HepG2 (cell line): ENCODE measurements around the gene SLC24A2.

ENCODE experiments used
- CBX5 ChIP-seq: sonication (generic); formaldehyde crosslinking; IDR thresholded peaks from 2 replicates; pipeline ENCODE4 v1.4.0; 2020; ENCODE audit warnings: missing genetic modification reagents, borderline replicate concordance
- CEBPG ChIP-seq: IDR thresholded peaks from 2 replicates; pipeline ENCODE4 v1.6.1; 2016
- EP300 ChIP-seq, 3 experiments: sonication (generic) in 1 of 3; formaldehyde crosslinking in 1 of 3; IDR thresholded peaks; 2 replicates each; pipeline versions ENCODE4 v1.5.1 to v1.6.1; 2011 to 2020; ENCODE audit warnings: low read depth in 2 of 3, low read length in 2 of 3, borderline replicate concordance in 1 of 3, improper control_type of control experiment in 1 of 3, mild to moderate bottlenecking in 1 of 3, missing genetic modification reagents in 1 of 3, moderate library complexity in 1 of 3
- HNRNPLL ChIP-seq: fragments of 200-400 bp; formaldehyde crosslinking; IDR thresholded peaks from 2 replicates; pipeline ENCODE4 v1.6.1; 2017; ENCODE audit warnings: mild to moderate bottlenecking, low read depth, low read length; ENCODE audit not compliant: poor library complexity, severe bottlenecking
- ISL2 ChIP-seq: sonication (generic); formaldehyde crosslinking; IDR thresholded peaks from 2 replicates; pipeline ENCODE4 v1.5.0; 2020; ENCODE audit warnings: missing genetic modification reagents
- POLR2A ChIP-seq, 2 experiments: IDR thresholded peaks; 2 replicates each; pipeline ENCODE4 v1.6.1; 2011; ENCODE audit warnings: low read depth in 2 of 2, low read length in 2 of 2, mild to moderate bottlenecking in 1 of 2, moderate library complexity in 1 of 2; ENCODE audit not compliant: insufficient read depth in 1 of 2
- TAF15 ChIP-seq: fragments of 200-400 bp; formaldehyde crosslinking; IDR thresholded peaks from one replicate; pipeline ENCODE4 v1.6.1; 2018; ENCODE audit warnings: mild to moderate bottlenecking, low read depth, low read length; ENCODE audit not compliant: poor library complexity, severe bottlenecking
- ZNF577 ChIP-seq: sonication (generic); formaldehyde crosslinking; IDR thresholded peaks from 2 replicates; pipeline ENCODE4 v1.4.0; 2020; ENCODE audit warnings: mild to moderate bottlenecking, low read depth, missing genetic modification reagents, borderline replicate concordance
- ZNF790 ChIP-seq: sonication (generic); formaldehyde crosslinking; IDR thresholded peaks from 2 replicates; pipeline ENCODE4 v1.8.0; 2022; ENCODE audit warnings: missing genetic modification reagents, mild to moderate bottlenecking, borderline replicate concordance
- TF ChIP-seq, protein P1 (sequence below): sonication (generic); formaldehyde crosslinking; IDR thresholded peaks from 2 replicates; pipeline ENCODE4 v1.8.0; 2022; ENCODE audit warnings: mild to moderate bottlenecking, missing genetic modification reagents; ENCODE audit not compliant: insufficient replicate concordance
- TF ChIP-seq, protein P2 (sequence below): sonication (generic); formaldehyde crosslinking; IDR thresholded peaks from 2 replicates; pipeline ENCODE4 v1.4.0; 2020; ENCODE audit warnings: missing genetic modification reagents
- TF ChIP-seq, protein P3 (sequence below): sonication (generic); formaldehyde crosslinking; IDR thresholded peaks from 2 replicates; pipeline ENCODE4 v1.4.0; 2020; ENCODE audit warnings: missing genetic modification reagents
- TF ChIP-seq, protein P4 (sequence below): sonication (generic); formaldehyde crosslinking; IDR thresholded peaks from 2 replicates; pipeline ENCODE4 v1.5.0; 2020; ENCODE audit warnings: mild to moderate bottlenecking, missing genetic modification reagents, moderate library complexity

DNA sequence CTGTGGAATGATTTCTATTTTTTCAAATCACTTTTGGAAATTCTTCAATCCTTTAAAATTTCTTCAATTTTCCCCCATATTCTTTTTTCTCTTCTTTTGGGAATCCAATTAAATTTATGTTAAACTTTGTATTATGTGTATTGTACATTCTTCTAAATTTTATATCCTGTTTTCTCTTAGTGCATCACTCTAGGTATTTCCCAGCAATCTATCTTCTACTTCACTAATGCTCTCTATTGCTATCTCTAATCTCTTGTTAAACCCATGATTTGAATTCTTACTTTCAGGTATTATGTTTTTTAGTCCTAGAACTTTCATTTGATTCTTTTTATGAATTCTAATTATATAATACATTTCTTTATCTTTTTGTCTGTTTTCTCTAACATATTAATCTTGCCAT is 23.4 kb upstream of the SLC24A2 start:
- TF ChIP-seq TAF15 (no peak), ZNF790 (CRISPR knock-in tag) (no peak), CBX5 (CRISPR knock-in tag) (no peak), EP300 (IDR thresholded peaks at IDR 0.05; ENCODE audit: low read depth in 2 of 2, low read length in 2 of 2) (no peak), EP300 (CRISPR knock-in tag; IDR thresholded peaks at IDR 0.05; ENCODE audit: borderline replicate concordance) (no peak), HNRNPLL (no peak), ISL2 (CRISPR knock-in tag) (no peak), ZNF577 (CRISPR knock-in tag) (no peak), CEBPG (no peak), POLR2A (IDR thresholded peaks at IDR 0.05; ENCODE audit: insufficient read depth in 1 of 2, low read depth in 2 of 2, low read length in 2 of 2) (no peak)
- TF ChIP-seq, protein P1, sequence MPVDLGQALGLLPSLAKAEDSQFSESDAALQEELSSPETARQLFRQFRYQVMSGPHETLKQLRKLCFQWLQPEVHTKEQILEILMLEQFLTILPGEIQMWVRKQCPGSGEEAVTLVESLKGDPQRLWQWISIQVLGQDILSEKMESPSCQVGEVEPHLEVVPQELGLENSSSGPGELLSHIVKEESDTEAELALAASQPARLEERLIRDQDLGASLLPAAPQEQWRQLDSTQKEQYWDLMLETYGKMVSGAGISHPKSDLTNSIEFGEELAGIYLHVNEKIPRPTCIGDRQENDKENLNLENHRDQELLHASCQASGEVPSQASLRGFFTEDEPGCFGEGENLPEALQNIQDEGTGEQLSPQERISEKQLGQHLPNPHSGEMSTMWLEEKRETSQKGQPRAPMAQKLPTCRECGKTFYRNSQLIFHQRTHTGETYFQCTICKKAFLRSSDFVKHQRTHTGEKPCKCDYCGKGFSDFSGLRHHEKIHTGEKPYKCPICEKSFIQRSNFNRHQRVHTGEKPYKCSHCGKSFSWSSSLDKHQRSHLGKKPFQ (CRISPR knock-in tag), result no peak
- TF ChIP-seq, protein P2, sequence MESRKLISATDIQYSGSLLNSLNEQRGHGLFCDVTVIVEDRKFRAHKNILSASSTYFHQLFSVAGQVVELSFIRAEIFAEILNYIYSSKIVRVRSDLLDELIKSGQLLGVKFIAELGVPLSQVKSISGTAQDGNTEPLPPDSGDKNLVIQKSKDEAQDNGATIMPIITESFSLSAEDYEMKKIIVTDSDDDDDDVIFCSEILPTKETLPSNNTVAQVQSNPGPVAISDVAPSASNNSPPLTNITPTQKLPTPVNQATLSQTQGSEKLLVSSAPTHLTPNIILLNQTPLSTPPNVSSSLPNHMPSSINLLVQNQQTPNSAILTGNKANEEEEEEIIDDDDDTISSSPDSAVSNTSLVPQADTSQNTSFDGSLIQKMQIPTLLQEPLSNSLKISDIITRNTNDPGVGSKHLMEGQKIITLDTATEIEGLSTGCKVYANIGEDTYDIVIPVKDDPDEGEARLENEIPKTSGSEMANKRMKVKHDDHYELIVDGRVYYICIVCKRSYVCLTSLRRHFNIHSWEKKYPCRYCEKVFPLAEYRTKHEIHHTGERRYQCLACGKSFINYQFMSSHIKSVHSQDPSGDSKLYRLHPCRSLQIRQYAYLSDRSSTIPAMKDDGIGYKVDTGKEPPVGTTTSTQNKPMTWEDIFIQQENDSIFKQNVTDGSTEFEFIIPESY (CRISPR knock-in tag), result no peak
- TF ChIP-seq, protein P3, sequence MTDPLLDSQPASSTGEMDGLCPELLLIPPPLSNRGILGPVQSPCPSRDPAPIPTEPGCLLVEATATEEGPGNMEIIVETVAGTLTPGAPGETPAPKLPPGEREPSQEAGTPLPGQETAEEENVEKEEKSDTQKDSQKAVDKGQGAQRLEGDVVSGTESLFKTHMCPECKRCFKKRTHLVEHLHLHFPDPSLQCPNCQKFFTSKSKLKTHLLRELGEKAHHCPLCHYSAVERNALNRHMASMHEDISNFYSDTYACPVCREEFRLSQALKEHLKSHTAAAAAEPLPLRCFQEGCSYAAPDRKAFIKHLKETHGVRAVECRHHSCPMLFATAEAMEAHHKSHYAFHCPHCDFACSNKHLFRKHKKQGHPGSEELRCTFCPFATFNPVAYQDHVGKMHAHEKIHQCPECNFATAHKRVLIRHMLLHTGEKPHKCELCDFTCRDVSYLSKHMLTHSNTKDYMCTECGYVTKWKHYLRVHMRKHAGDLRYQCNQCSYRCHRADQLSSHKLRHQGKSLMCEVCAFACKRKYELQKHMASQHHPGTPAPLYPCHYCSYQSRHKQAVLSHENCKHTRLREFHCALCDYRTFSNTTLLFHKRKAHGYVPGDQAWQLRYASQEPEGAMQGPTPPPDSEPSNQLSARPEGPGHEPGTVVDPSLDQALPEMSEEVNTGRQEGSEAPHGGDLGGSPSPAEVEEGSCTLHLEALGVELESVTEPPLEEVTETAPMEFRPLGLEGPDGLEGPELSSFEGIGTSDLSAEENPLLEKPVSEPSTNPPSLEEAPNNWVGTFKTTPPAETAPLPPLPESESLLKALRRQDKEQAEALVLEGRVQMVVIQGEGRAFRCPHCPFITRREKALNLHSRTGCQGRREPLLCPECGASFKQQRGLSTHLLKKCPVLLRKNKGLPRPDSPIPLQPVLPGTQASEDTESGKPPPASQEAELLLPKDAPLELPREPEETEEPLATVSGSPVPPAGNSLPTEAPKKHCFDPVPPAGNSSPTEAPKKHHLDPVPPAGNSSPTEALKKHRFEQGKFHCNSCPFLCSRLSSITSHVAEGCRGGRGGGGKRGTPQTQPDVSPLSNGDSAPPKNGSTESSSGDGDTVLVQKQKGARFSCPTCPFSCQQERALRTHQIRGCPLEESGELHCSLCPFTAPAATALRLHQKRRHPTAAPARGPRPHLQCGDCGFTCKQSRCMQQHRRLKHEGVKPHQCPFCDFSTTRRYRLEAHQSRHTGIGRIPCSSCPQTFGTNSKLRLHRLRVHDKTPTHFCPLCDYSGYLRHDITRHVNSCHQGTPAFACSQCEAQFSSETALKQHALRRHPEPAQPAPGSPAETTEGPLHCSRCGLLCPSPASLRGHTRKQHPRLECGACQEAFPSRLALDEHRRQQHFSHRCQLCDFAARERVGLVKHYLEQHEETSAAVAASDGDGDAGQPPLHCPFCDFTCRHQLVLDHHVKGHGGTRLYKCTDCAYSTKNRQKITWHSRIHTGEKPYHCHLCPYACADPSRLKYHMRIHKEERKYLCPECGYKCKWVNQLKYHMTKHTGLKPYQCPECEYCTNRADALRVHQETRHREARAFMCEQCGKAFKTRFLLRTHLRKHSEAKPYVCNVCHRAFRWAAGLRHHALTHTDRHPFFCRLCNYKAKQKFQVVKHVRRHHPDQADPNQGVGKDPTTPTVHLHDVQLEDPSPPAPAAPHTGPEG (CRISPR knock-in tag), result no peak
- TF ChIP-seq, protein P4, sequence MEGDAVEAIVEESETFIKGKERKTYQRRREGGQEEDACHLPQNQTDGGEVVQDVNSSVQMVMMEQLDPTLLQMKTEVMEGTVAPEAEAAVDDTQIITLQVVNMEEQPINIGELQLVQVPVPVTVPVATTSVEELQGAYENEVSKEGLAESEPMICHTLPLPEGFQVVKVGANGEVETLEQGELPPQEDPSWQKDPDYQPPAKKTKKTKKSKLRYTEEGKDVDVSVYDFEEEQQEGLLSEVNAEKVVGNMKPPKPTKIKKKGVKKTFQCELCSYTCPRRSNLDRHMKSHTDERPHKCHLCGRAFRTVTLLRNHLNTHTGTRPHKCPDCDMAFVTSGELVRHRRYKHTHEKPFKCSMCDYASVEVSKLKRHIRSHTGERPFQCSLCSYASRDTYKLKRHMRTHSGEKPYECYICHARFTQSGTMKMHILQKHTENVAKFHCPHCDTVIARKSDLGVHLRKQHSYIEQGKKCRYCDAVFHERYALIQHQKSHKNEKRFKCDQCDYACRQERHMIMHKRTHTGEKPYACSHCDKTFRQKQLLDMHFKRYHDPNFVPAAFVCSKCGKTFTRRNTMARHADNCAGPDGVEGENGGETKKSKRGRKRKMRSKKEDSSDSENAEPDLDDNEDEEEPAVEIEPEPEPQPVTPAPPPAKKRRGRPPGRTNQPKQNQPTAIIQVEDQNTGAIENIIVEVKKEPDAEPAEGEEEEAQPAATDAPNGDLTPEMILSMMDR, result no peak
